Ecto neural progenitor cell (in vitro differentiated cells): ENCODE measurements around the gene MAGI1.
"Not testable (repeated sequence)": the region's sequence is repeated elsewhere in the genome, so short reads cannot be mapped to it uniquely, and the experiment has no call there.

ENCODE experiments used
- DNase-seq: peaks from one replicate; pipeline ENCODE4 v3.0.0-alpha.2; 2018; ENCODE audit warnings: low spot score

MAGI1 gene

GRCh38 chr3:65873028-65873427 lies 165.7 kb downstream of the MAGI1 start:
- no peak for DNase-seq

DNA sequence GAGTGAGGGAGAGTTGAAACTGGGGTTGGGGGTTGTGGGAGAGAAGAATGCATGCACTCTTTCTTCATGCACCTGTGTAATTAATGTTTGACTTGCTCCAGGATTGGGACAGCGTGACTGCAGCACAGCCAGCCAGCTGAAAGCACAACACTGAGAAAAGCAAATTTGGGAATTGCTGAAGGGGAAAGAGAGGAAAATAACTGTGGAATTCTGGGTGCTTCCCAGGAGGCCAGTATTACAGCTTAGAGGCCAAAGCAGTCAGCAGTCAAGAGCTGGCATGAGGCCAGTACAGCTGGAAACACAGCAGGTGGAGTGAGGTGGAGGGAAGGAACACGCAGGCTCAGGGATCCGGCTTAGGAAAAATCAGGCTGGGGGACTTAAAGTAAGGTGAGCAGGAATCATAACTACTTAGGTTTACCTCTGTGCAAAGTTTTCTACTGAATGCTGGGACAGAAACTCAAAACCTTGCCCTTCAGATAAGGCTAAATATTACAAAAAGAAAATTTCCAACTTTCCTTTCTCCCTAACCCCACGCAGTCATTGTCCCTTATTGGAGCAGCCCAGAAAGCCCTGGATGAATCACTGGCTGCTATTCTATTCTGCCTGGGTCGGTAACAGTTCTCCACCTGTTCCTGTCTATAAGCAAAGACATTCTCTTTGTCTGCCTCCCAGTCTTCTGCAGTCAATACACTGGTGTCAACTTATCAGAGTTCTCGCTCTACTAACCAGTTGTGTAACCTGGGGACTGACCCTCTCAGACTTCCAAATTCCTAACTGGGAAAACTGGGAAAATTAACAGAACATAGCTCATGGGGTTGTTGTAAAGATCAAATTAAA lies 167.2 kb downstream of the MAGI1 start:
- DNase-seq: no peak

DNA sequence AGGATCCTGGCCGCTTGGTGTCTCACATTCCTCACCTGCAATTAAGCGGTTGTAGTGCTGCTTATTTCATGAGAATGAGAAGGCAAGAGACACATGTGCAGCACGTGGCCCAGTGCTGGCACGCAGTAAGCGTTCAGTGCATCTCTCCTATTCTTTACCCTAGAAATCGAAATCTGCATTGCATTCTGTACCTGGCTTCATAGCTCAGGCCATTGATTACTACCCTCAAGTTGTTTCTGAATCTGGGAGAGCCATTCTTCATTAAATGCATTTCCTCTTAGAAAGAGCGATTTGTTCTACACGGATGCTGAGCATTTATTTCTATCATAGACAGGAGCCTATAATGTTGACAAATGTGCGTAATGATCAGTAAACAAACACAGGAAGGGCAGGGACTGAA lies 168.9 kb downstream of the MAGI1 start:
- no peak for DNase-seq

GRCh38 chr3:65867463-65868210 lies 171.1 kb downstream of the MAGI1 start:
- no peak for DNase-seq

GRCh38 chr3:65864357-65864904 lies 174.3 kb downstream of the MAGI1 start:
- no peak for DNase-seq

DNA sequence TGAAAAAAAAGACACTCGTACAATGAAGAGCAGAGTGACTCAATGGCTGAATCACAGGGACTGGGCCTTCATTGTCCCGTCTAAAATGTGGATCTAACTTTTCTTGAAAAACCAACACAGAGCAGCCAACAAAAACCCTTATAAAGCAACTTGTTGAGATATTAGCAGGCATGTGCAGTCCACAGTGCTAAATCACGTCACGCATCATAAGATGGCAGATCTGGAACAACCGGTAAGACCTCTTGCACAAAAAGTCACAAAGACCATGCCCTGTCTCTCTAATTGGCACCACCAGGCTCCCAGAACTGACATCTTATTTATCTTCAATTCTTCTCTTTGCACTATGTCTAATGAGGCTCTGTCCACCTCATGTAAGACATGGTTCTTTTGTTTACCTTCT lies 177.0 kb downstream of the MAGI1 start:
- no peak for DNase-seq

DNA sequence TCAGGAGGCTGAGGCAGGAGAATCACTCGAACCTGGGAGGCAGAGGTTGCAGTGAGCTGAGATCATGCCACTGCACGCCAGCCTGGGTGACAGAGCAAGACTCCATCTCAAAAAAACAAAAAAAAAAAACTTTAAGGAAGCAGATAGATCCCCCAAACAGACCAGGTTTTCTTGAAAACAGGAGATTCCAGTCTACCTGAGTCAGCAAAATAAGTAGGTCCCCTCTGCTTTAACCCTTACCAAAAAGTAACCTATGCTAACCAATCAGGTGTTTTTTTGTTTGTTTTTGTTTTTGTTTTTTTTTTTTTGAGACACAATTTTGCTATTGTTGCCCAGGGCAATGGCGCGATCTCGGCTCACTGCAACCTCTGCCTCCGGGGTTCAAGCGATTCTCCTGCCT lies 179.1 kb downstream of the MAGI1 start:
- not testable (repeated sequence) for DNase-seq

DNA sequence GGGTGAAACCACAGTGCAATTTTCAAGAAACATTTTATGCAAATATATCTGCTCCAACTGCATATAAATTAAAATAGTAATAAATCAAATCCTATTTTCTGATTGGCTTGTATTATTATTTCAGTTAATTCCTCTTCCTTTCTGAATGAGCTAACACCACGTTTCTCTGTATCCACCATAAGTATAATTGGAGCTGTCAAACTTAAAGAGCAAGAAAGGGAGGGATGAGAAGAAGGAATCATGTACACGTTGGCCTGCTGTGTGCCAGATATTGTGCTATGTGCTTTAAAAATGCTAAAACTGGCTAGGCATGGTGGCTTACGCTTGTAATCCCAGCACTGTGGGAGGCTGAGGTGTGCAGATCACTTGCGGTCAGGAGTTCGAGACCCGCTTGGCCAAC lies 180.0 kb downstream of the MAGI1 start:
- DNase-seq: no peak

- no peak for DNase-seq
These were observed 181.4 kb downstream of the MAGI1 start for GRCh38 chr3:65857327-65857726.

DNA sequence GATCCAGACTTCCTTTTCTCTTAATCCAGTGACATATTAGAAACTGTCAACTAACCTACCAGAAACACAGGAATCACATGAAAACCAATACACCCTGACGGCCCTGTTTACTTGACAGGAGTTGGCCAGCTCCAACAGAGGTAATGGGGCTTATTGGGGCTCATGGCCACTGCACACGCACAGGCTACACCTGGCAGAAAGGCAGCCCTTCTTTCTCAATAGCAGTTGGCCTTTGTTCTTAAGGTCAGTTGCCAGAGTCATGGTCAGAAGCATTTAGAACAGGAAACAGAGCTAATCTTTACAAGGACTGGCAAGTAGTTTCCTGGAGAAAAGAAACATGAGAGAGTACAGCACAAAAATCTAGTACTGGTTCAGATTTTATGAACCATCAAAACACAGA lies 181.8 kb downstream of the MAGI1 start:
- no peak for DNase-seq

DNA sequence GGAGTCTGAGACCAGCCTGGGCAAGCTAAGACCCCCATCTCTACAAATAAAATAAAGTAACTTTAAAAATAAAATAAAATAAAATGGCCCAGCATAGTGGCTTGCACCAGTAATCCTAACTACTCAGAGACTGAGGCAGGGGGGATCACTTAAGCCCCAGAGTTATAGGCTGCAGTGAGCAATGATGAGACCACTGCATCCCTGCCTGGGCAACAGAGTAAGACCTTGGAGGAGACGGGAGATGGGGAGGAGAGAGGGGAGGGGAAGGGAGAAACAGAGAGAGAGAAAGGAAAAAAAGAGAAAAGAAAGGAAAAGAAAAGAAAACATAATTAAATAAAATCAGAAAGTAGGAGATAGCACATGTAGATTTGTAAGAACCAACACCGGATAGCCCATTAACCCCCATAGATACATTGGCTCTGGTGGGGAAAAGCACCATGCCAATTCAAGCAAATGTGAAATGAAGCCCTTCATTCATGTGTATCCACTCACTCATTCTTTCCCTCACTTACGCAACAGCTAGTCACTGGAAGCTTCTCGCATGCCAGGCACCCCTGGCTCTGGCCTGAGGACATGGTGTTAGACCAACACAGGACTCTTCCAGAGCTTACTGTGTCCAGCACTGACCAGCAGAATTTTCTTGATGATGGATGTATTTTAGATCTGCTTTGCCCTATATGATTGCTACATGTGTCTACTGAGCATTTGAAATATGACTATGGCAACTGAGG lies 183.2 kb downstream of the MAGI1 start:
- no peak for DNase-seq

DNA sequence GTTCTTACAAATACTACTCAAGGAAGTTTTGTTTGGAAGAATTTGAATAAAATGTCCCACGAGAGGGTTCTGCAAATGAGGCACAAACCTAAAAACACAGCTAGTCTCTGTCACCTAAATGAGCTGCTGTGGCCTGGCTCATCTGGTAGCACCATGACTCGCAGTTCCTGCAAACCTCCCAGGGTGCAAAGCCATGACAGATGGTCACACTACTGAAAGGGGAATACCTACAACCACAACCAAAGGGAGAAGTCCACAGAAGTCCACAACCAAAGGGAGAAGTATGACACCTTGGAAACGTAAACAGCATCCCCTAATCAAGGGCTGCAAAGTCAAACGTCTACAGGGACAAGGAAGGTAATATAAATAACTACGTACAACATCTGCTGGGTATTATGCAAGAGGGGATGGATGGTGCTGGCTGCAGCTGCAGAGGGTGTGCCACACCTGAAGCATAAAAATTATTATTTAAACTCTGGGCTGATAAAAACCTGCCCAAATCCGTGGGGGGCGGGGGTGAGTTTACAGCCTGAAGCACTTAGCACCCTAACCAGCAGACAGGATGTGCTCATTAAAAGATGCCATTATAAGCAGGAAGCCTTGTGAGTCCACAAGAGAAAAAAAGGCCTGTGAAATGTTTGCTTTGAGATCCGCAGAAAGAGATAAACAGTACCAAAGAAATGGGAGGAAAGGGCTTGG lies 184.0 kb downstream of the MAGI1 start:
- DNase-seq: no peak

GRCh38 chr3:65851827-65852226 lies 186.9 kb downstream of the MAGI1 start:
- DNase-seq: no peak

GRCh38 chr3:65850261-65850660 lies 188.5 kb downstream of the MAGI1 start:
- DNase-seq: no peak

- DNase-seq: no peak
These were observed 190.7 kb downstream of the MAGI1 start for GRCh38 chr3:65848024-65848423.

- no peak for DNase-seq
These were observed 191.8 kb downstream of the MAGI1 start for GRCh38 chr3:65846936-65847335.

GRCh38 chr3:65844370-65844769 lies 194.3 kb downstream of the MAGI1 start:
- DNase-seq: no peak

GRCh38 chr3:65843732-65844131 lies 195.0 kb downstream of the MAGI1 start:
- no peak for DNase-seq

GRCh38 chr3:65837604-65838003 lies 201.1 kb downstream of the MAGI1 start:
- DNase-seq: no peak

DNA sequence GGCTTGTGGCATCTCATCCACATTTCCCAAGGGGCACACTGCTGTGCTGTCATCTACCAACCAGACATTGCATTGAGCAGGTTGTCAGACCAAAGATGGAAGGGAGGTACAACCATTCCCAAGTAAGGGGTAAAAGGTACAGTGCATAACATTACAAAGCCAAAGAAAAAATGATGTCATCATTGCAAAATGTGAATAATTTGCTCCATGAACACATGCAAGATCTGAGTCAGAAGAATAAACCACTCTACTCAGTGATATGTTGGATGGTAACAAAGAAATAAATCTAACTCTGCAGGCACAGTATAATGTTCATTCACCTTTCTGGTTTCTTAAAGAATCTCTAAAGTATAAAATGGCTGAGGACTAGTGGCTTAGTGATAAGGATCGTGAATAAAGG lies 202.7 kb downstream of the MAGI1 start:
- DNase-seq: no peak

DNA sequence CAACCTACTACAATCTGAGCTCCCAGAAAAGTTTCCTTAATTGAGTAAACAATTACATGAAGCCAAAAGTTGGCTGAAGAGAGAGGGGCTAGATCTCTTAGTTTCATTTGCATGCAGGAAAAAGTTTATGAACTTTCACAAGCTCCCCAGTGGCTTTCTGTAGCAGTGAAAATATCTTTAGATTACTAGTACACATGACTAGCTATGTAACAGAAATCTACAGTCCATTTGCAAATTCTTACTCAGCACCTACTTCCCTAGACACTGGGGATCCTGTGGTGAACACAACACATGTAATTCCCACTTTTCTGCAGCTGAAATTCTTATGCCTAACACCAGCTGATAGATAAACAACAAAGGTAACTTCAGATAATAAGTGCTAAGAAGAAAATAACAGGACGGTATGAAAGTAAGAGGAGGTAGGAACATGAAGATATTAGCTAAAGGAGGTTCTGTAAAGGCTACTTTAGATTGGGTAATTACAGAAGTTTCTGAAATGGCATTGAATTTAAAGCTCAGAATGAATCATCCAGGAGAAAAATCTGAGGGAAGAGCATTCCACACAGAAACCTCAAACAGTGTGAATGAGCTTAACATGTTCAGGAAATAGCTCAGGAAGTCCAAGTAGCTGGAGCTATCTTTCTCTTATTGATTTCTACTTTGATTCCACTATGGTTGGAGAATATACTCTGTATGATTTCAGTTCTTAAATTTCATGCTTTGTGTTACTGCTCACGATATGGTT lies 204.8 kb downstream of the MAGI1 start:
- DNase-seq: no peak
